ENCODE data around the gene IFNL2. TPM values are rescaled to one million over a fixed set of nuclear protein-coding genes. Genes with fewer than 3 reads are reported as not detected.
"Not testable (repeated sequence)": the region's sequence is repeated elsewhere in the genome, so short reads cannot be mapped to it uniquely, and the experiment has no call there.

The IFNL2 gene
- total RNA-seq, 1 donor, result not detected

DNA sequence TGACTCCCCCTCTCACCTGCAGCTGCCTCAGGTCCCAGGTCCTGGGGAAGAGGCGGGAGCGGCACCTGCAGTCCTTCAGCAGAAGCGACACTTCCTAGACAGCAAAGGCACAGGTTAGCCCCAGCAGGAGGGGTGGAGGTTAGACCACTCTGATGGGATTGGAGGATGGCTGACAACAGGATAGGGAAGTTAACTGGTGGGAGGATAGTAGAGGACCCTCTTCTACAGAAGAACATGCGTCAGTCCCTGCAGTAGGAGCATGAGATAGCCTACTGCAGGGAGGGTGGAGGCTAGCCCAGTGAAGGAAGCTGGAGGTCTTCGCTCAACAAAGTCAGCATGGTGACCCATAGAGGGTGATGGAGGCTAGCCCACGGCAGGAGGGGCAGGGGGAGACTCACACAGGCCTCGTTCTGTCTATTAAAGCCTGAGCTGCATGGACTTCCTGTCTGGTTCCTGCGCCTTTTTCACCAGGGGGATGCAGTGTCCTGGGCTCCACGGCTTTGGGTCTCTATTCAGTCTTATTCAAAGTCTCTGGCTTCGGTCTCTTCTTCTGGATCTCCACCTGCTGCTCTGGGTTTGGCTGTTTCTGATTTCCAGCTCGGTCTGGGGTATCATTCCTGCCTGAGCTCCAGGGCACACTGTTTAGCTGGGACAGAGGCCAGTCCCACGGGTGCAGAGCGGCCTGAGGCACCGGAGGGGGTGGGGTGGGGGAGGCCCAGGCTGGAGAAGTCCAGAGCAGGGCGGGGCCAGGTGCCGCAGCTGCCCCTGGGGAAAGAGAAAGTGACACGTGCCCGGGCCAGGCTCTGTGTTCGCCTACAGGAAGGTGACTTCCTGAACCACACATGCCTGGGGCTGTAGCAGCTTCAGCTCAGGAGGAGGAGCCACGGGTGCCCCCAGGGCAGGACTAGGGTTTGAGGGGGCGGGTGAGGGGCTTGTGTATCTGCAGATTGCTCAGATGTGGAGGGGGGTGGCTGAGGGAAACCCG lies 30.7 kb upstream of the IFNL2 start:
- DNase-seq (ENCODE audit: low read depth), result no peak
- H3K4me3 ChIP-seq (ENCODE audit: low read depth, low read length), result no peak overlapping the region
- no peak for TF ChIP-seq CTCF (IDR thresholded peaks at IDR 0.05; ENCODE audit: insufficient read depth, low read length)

- no peak for DNase-seq (ENCODE audit: low read depth)
- H3K4me3 ChIP-seq (ENCODE audit: low read depth, low read length), result no peak overlapping the region
- no peak for TF ChIP-seq CTCF (IDR thresholded peaks at IDR 0.05; ENCODE audit: insufficient read depth, low read length)
These were observed 30.0 kb upstream of the IFNL2 start for GRCh38 chr19:39238209-39238608.

DNA sequence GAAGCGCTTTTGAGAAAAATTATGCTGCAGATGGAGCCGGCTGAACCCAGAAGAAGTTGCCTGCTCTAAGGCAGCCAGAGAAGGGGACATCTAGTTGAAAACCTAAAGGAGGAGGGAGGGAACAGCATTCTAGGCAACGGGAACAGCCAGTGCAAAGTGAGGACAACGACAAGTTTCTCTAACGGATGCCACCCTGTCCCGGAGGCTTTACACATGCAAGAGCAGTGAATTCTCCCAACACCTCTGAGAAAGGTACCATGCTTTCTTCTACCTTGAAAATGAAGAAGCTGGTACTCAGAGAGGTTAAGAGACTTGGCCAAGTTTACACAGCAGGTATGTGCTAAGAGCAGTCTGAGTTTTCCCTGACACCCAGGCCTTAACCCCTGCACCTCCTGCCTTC lies 29.3 kb upstream of the IFNL2 start:
- no peak for DNase-seq (ENCODE audit: low read depth)
- TF ChIP-seq CTCF (IDR thresholded peaks at IDR 0.05; ENCODE audit: insufficient read depth, low read length), result no peak
- no peak overlapping the region for H3K4me3 ChIP-seq (ENCODE audit: low read depth, low read length)

DNA sequence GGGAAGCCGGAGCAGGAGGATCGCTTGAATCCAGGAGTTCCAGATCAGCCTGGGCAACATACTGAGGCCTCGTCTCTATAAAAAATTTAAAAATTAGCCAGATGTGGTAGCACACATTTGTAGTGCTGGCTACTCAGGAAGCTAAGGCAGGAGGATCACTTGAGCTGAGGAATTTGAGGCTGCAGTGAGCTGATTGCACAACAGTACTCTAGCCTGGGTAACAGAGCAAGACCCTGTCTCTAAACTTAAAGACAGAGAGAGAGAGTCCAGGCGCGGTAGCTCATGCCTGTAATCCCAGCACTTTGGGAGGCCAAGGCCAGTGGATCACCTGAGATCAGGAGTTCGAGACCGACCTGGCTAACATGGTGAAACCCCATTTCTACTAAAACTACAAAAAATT lies 27.8 kb upstream of the IFNL2 start:
- no peak for DNase-seq (ENCODE audit: low read depth)
- no peak for TF ChIP-seq CTCF (IDR thresholded peaks at IDR 0.05; ENCODE audit: insufficient read depth, low read length)
- H3K4me3 ChIP-seq (ENCODE audit: low read depth, low read length), result no peak overlapping the region

- H3K4me3 ChIP-seq (ENCODE audit: low read depth, low read length), result not testable (repeated sequence)
These were observed 24.5 kb upstream of the IFNL2 start for GRCh38 chr19:39243741-39244140.

GRCh38 chr19:39244410-39245100 lies 23.6 kb upstream of the IFNL2 start, which contains the start of gene IFNL3:
TSS of gene IFNL3 (minus strand) at chr19:39245006. CDS start at chr19:39244967, 39 bp downstream.
- H3K4me3 ChIP-seq (ENCODE audit: low read depth, low read length); DNase-seq (ENCODE audit: low read depth): not testable (repeated sequence)

More at GRCh38 chr19:39243741-39244140, 24.5 kb upstream of the IFNL2 start:
- DNase-seq (ENCODE audit: low read depth), result not testable (repeated sequence)

GRCh38 chr19:39245166-39245565 lies 23.0 kb upstream of the IFNL2 start:
- DNase-seq (ENCODE audit: low read depth); H3K4me3 ChIP-seq (ENCODE audit: low read depth, low read length): not testable (repeated sequence)

DNA sequence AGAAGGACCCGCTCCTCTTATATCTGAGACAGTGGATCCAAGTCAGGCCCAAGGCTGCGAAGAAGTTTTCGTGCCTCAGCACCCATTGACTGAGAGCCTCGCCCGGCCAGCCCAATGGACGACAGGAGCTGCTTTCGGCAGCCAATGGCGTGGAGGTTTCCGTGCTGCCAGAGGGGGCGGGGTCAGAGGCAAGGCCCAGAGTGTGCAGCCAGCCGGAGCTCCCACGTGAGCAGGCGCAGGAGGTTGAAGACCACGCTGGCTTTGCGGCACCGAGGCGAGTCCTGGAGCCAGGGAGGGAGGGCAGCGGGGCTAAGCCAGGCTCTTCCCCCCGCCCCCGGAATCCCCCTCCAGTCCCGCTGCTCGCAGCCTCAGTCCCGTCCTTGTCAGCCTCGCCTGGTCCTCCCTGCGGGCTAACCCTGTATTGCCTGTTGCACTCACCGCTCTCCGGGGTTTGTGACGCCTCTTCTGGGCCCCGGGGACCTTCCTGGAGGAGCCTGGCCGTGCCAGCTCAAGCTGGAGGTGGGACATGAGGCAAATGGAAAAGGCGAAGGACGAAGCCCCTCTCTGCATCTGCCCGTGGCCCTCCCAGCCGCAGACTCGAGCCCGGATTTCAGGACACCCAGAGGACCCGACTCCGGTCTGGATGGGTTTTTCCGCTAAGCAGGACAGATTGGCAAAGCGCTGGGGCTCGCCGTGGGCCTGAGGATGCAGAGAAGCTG lies 21.1 kb upstream of the IFNL2 start:
- no peak overlapping the region for H3K4me3 ChIP-seq (ENCODE audit: low read depth, low read length)
- no peak for DNase-seq (ENCODE audit: low read depth)
- TF ChIP-seq CTCF (IDR thresholded peaks at IDR 0.05; ENCODE audit: insufficient read depth, low read length), result no peak

Data from fibroblast of the aortic adventitia (primary cell).